GM21381 (cell line): Measurements from ENCODE around the gene CARD11.

Experiments
- ATAC-seq: cut with Tn5 transposase; IDR thresholded peaks from one replicate; pipeline ENCODE4 v1.9.1; 2021; ENCODE audit warnings: mild to moderate bottlenecking, moderate library complexity; ENCODE audit not compliant: unreplicated experiment

The CARD11 gene

GRCh38 chr7:2880874-2881533, 162.7 kb downstream of the CARD11 start:
- ATAC-seq = no peak

GRCh38 chr7:2880051-2880450, 163.6 kb downstream of the CARD11 start:
- no peak for ATAC-seq

DNA sequence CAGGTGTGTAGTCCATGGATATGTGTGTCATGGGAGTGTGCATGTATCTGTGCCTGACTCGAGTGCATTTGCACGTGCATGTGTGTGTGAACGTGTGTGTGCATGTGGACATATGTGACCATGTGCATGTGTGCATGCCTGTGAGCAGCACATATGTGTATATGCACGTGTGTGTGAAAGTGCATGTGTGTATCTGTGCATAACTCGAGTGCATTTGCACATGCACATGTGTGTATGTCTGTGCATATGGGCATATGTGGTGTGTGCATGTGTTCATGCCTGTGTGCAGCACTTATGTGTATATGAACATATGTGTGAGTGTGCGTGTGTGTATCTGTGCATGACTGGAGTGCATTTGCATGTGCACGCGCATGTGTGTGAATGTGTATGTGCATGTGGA, 164.3 kb downstream of the CARD11 start:
- no peak for ATAC-seq

GRCh38 chr7:2878306-2878705, 165.4 kb downstream of the CARD11 start:
- ATAC-seq = no peak

- no peak for ATAC-seq
Observed at GRCh38 chr7:2876031-2876731, 167.5 kb downstream of the CARD11 start.

DNA sequence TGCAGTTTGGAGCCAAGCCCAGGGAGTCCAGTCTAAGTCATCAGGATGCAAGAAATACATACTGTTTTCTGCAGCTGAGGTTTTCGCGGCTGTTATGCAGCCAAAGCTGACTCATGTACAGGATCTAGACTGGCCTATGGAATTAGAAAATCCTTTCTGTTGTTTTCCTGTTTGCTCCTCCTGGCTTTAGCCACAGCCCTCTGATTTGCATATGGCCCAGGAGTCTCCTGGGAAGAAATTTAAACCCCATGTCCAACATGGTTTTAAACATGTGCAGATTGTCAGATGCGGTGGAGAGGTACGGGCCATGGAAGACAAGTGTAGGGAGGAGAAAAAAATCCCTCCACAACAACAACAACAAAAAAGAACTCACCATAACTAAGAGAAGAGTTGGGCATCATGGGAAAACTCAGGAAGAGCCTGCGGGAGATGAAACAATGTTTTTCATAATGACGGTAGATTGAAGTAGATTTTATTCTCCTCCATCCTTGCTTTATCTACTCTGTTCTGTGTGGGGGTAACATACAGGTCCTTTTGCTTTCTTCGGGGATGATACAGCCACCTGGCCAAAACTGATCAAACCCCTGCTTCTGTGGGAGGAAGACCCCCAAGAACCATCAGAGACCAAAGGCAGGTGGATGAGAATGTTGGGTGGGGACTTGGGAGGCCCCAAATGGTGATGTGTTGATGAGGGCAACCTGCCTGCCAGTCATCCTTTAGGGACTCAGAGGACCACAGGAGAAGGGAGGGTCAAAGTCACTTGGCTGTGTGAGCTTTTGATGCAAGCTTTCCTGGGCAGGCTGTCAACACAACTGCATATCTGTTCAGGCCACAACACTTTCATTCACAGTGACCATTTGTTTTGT, 169.7 kb downstream of the CARD11 start:
- ATAC-seq = no peak

DNA sequence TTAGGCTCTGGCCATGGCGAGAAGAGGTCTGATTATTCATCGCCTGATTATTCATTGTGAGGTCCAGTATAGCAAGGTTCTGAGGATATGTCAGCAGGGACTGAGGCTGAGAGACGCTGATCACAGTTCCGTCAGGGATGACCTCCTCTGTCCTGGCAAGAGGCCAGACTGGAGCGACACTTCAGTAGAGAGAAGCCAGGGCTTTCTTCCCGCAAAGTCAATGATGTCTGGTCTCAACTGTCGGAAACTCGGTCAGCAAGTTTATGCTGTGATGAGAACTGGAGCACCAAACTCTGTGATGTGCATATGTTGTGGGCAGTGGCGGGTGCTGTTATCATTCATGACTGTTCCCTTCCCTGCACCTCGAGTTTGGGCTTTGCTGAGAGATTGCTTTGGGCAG, 170.5 kb downstream of the CARD11 start:
- ATAC-seq = no peak

DNA sequence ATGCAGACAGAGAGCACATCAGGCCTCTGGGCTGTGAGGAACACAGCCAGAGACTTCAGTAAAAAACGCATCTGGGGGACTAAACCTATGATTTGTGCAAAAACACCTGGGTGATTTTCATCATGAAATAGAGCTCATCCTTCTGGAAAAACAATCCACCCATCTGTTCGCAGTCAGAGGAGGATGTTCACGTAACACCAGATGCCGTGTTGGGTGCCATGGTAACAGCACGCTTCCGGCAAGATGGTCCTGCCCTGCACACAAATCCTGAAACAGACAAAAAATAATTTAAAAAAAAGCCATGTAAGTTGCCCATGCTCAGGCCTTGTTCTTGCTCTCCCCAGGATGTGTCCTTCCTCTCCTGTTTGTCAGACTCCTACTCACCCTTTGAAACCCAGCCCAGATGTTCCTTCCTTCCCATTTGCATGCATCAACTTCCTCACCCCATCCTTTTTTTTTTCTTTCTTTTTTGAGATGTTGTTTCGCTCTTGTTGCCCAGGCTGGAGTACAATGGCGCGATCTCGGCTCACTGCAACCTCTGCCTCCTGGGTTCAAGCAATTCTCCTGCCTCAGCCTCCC, 171.3 kb downstream of the CARD11 start:
- no peak for ATAC-seq

DNA sequence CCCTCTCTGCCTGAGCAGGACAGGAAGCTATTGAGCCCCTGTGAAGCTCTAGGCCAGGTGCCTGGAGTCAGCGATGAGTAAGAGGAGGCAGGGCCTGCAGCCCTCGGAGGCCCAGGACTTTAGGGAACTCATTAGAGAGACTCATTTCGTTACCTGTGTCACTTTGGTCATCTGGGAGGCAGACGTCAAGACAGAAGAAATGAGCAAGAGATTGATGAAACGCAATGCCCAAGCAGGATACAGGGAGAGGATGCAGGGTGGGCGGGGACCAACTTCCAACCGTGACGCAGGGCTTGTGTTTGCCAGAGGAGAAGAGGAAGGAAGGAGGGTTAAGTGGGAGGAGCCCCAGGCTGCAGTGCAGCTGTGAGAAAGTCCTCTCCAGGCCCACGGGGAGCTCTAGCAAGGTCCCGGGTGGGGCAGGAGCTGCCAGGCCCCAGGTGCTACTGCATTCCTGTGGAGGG, 173.2 kb downstream of the CARD11 start:
- peak; percentile 48 for ATAC-seq

DNA sequence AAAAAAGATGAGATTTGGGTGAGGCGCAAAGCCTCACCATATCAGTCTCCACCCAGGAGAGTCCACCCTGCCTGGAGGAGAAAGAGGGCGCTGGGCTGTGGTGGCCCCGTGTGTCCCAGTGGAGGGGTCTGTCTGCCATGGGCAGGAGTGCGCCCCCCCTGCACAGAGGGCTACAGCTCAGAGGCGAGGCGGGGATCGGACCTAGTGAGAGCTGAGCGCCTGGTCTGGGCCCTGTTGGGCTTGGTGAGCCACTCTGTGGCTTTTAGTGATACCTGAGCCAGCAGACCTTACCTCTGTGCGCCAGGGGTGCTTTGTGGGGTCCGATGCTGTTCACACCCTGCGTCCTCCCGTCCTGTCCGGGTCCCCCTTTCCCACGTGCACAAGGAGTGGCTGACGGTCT, 173.7 kb downstream of the CARD11 start:
- ATAC-seq = no peak

DNA sequence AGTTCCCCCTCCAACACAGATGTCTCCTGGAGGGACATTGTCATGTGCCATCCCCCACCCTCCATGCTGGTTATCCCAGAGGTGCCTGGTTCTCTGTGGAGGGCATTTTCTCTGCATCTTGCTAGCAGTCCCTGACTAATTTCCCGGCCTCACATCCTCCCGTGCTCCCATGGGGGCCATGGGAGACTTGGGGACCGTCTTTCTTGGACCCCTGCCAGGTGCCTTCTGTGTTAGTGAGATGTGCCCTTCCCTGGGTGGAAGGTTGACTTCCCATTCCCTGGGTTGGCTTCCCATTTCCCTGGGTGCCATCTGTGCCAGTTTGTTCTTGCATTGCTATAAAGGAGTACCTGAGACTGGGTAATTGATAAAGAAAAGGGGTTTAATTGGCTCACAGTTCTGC, 177.1 kb downstream of the CARD11 start:
- ATAC-seq = no peak

DNA sequence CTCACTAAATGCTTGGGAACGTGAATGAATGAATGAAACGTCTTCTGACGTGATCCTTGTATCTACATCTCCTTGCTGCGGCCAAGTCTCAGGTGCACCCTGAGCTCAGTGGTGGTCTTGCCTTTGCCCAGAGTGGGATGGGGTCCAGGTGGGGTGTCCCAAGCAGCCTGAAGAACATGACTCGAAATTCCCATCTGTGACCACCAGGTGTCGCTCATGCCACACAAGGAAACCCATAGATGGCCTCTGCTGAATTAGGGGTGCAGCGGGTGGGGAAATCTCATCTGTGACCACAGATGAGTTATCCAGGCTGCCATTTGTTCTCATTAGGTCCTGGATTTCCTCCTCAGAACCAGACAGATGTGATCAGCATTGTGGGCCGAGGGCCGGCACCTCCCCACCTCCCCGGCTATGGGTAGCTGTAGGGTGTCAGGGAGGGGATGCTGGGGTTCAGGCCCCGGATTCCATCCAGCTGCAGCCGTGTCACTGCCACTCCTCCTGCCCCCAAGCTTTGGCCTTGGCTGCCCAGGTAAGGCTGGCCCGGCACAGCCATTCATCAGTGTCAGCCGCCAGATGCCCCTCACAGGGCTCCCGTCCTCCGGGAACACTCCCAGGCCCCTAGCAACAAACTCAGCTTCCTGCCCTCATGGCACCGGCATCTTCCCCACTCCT, 178.5 kb downstream of the CARD11 start:
- no peak for ATAC-seq

DNA sequence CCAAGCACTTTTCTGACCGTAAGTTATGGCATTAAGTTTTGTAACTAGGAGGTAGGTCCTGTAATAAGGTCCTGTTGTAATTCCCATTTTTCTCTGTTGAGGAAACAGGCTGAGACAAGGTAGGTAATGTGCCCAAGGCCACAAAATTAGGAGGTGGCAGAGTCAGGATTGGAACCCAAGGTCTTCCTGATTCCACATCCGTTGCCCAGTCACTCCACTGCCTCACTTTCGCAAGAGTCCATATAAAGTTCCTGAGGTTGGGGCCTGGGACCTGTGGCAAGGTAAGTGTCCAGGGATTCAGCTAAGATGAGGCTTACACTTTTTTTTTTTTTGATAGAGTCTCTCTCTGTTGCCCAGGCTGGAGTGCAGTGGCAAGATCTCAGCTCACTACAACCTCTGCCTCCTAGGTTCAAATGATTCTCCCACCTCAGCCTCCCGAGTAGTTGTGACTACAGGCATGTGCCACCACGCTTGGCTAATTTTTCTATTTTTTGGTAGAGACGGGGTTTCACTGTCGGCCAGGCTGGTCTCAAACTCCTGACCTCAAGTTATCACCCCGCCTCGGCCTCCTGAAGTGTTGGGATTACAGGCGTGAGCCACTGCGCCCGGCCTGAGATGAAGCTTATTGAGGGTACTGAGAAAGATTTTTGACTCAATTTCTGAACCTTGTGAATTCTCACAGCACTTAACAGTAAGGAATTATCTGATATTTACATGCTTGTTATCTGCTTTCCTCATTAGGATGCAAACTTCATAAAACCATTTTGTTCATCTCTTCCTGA, 179.3 kb downstream of the CARD11 start:
- no peak for ATAC-seq

- peak; percentile 97 for ATAC-seq
Observed at GRCh38 chr7:2863461-2864066, 180.1 kb downstream of the CARD11 start.

GRCh38 chr7:2862831-2863361, 180.8 kb downstream of the CARD11 start:
- ATAC-seq = no peak

- no peak for ATAC-seq
Observed at GRCh38 chr7:2861509-2861908, 182.2 kb downstream of the CARD11 start.

DNA sequence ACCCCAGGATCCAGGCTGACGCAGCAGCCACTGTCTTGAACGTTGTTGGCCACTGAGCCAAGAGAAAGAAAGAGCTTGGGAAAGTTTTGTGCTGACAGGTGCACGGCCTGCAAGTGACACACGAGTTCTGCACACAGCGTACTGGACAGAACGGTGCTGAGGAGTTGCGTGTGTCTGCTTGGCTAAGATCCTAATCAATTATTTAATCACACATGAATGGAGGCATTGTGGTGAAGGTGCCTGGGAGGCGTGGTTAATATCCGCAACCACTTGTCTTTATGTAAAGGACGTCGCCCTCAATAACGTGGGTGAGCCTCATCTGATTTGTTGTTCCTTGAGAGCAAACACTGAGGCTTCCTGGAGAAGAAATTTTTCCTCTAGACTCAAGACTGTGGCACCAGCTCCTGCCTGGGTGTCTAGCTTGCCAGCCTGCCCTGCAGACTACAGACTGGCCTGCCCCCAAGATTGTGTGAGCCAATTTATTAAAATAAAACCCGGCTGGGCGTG, 183.0 kb downstream of the CARD11 start:
- ATAC-seq = no peak

GRCh38 chr7:2859952-2860351, 183.7 kb downstream of the CARD11 start:
- ATAC-seq = no peak

DNA sequence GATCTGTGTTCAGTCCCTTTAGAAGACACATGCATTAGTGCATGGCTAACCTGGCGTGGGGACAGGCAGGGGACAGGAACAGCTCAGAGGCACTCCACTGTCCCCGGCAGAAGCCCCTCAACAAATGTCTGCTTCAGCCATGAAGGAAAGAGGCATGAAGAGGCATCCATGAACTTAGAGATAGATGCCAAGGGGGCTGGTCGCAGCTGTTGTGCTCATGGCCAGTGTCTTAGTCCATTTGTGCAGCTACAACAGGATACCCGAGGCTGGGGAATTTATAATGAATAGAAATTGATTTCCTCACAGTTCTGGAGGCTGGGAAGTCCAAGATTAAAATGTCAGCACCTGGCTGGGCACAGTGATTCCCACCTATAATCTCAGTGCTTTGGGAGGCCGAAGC, 185.0 kb downstream of the CARD11 start:
- no peak for ATAC-seq
